DMS 273 (cell line): Measurements from ENCODE around the gene ESYT1.
"Not testable (repeated sequence)": the region's sequence is repeated elsewhere in the genome, so short reads cannot be mapped to it uniquely, and the experiment has no call there.

Experiments
- DNase-seq: peaks from one replicate; lab custom pipeline; 2025; ENCODE audit not compliant: unreplicated experiment; lab: John Stamatoyannopoulos, UW

ESYT1 gene

GRCh38 chr12:56154246-56154771 is 26.2 kb downstream of the ESYT1 start:
- peak; percentile 65 for DNase-seq

- no peak for DNase-seq
Observed at GRCh38 chr12:56154818-56155217, 26.8 kb downstream of the ESYT1 start.

- DNase-seq = no peak
Observed at GRCh38 chr12:56155256-56155845, 27.3 kb downstream of the ESYT1 start.

- DNase-seq = not testable (repeated sequence)
Observed at GRCh38 chr12:56156464-56157200, 28.6 kb downstream of the ESYT1 start.

- DNase-seq = peak; percentile 87
Observed at GRCh38 chr12:56157201-56158028, 29.3 kb downstream of the ESYT1 start.

GRCh38 chr12:56158029-56158925 is 30.2 kb downstream of the ESYT1 start, which contains the start of gene MYL6:
Gene MYL6 (plus strand): TSS chr12:56158359. CDS start chr12:56158402, 43 bp downstream.
- DNase-seq = peak; percentile 98

GRCh38 chr12:56158926-56159461 is 30.9 kb downstream of the ESYT1 start:
- DNase-seq = peak; percentile 80

- DNase-seq = no peak
Observed at GRCh38 chr12:56159482-56160192, 31.6 kb downstream of the ESYT1 start.

- no peak for DNase-seq
Observed at GRCh38 chr12:56160193-56160763, 32.2 kb downstream of the ESYT1 start.

- DNase-seq = no peak
Observed at GRCh38 chr12:56160894-56161689, 33.0 kb downstream of the ESYT1 start.

- no peak for DNase-seq
Observed at GRCh38 chr12:56161690-56162351, 33.8 kb downstream of the ESYT1 start.

GRCh38 chr12:56162468-56163290 is 34.6 kb downstream of the ESYT1 start:
- DNase-seq = peak; percentile 16

GRCh38 chr12:56163533-56164344 is 35.7 kb downstream of the ESYT1 start:
- DNase-seq = no peak

GRCh38 chr12:56164345-56164729 is 36.3 kb downstream of the ESYT1 start:
- DNase-seq = no peak

- peak; percentile 17 for DNase-seq
Observed at GRCh38 chr12:56165369-56165768, 37.3 kb downstream of the ESYT1 start.

GRCh38 chr12:56169229-56169759 is 41.2 kb downstream of the ESYT1 start:
- no peak for DNase-seq
